Measurements from ENCODE around the gene NACC1.
A peak's percentile ranks its signal among the peaks of the same experiment; 100 is the strongest.
"Not testable (repeated sequence)": the region's sequence is repeated elsewhere in the genome, so short reads cannot be mapped to it uniquely, and the experiment has no call there.

Gene NACC1

GRCh38 chr19:13139633-13140311 lies 21.7 kb downstream of the NACC1 start:
- DNase-seq (ENCODE audit: extremely low read depth, insufficient read length), result no peak
- peaks cover 33% of the 10 kb centered on the region for H3K36me3 ChIP-seq (ENCODE audit: control insufficient read depth, insufficient read depth, low read length)
- no peaks in the 10 kb centered on the region for H3K27me3 ChIP-seq (replicated peaks; ENCODE audit: control insufficient read depth, insufficient read depth, low read length)

GRCh38 chr19:13146763-13147563 lies 28.9 kb downstream of the NACC1 start:
- Histone ChIP-seq H3K4me3 (replicated peaks; ENCODE audit: low read depth, low read length) (no peak overlapping the region), H3K36me3 (ENCODE audit: control insufficient read depth, insufficient read depth, low read length) (peaks cover 5% of the 10 kb centered on the region), H3K27me3 (replicated peaks; ENCODE audit: control insufficient read depth, insufficient read depth, low read length) (no peaks in the 10 kb centered on the region)
- DNase-seq (ENCODE audit: extremely low read depth, insufficient read length), result no peak
- TF ChIP-seq CTCF (IDR thresholded peaks at IDR 0.05; ENCODE audit: insufficient read depth, low read length, poor library complexity, severe bottlenecking), result no peak

More at GRCh38 chr19:13139633-13140311, 21.7 kb downstream of the NACC1 start:
- TF ChIP-seq CTCF (IDR thresholded peaks at IDR 0.05; ENCODE audit: insufficient read depth, low read length, poor library complexity, severe bottlenecking), result no peak
- no peak overlapping the region for H3K4me3 ChIP-seq (replicated peaks; ENCODE audit: low read depth, low read length)

- not testable (repeated sequence) for H3K36me3 ChIP-seq (ENCODE audit: control insufficient read depth, insufficient read depth, low read length); DNase-seq (ENCODE audit: extremely low read depth, insufficient read length); H3K27me3 ChIP-seq (replicated peaks; ENCODE audit: control insufficient read depth, insufficient read depth, low read length)
- H3K4me3 ChIP-seq (replicated peaks; ENCODE audit: low read depth, low read length), result peak overlapping the region; percentile 97
These were observed 31.1 kb downstream of the NACC1 start for GRCh38 chr19:13149173-13149627.

GRCh38 chr19:13149628-13150186 lies 31.6 kb downstream of the NACC1 start:
- TF ChIP-seq CTCF (IDR thresholded peaks at IDR 0.05; ENCODE audit: insufficient read depth, low read length, poor library complexity, severe bottlenecking), result no peak
- DNase-seq (ENCODE audit: extremely low read depth, insufficient read length), result no peak
- H3K4me3 ChIP-seq (replicated peaks; ENCODE audit: low read depth, low read length), result peak overlapping the region; percentile 97
- no peaks in the 10 kb centered on the region; the same call in none of the 2 replicates for H3K36me3 ChIP-seq (ENCODE audit: control insufficient read depth, insufficient read depth, low read length)
- no peaks in the 10 kb centered on the region for H3K27me3 ChIP-seq (replicated peaks; ENCODE audit: control insufficient read depth, insufficient read depth, low read length)

- no peaks in the 10 kb centered on the region; the same call in none of the 2 replicates for H3K36me3 ChIP-seq (ENCODE audit: control insufficient read depth, insufficient read depth, low read length)
- H3K4me3 ChIP-seq (replicated peaks; ENCODE audit: low read depth, low read length), result peak within 1 kb of the TSS; percentile 97
- peak; percentile 58 for TF ChIP-seq CTCF (IDR thresholded peaks at IDR 0.05; ENCODE audit: insufficient read depth, low read length, poor library complexity, severe bottlenecking)
- H3K27me3 ChIP-seq (replicated peaks; ENCODE audit: control insufficient read depth, insufficient read depth, low read length), result no peaks in the 10 kb centered on the region
- peak; percentile 89 for DNase-seq (ENCODE audit: extremely low read depth, insufficient read length)
These were observed 32.3 kb downstream of the NACC1 start, which contains the start of the genes IER2 and STX10 for GRCh38 chr19:13150187-13150930. Gene IER2, plus strand, starts transcription at chr19:13150411. Its CDS starts 2,776 bp downstream, at chr19:13153187. Gene STX10, minus strand, starts transcription at chr19:13150375. Its CDS starts 202 bp downstream, at chr19:13150173.
